CD4-positive, alpha-beta T cell treated with Interleukin-17A for 4 hours (primary cell): Measurements from ENCODE around the gene SFXN1.

Experiments
- DNase-seq: peaks from one replicate; pipeline ENCODE4 v3.0.0-alpha.2; 2020; ENCODE audit warnings: mixed read lengths

The SFXN1 gene

DNA sequence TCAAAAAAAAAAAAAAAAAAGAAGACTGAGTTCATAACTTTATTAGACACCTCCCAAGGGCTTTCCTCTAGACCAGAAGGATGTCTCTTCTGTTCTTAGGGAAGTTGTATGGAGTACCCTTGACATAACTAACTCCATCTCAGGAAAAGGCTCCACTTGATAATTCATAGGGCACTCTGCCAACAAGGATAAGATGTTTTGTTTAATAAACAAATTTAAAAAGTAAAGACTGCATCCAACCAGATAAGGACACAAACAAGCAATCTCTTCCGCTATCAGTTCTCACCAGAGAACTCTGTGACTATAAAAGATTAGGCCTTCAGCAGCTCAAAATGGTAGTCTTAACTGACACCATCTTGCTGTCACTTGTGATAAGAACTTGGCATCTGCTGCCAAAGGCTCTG is 65.8 kb downstream of the SFXN1 start:
- no peak for DNase-seq

DNA sequence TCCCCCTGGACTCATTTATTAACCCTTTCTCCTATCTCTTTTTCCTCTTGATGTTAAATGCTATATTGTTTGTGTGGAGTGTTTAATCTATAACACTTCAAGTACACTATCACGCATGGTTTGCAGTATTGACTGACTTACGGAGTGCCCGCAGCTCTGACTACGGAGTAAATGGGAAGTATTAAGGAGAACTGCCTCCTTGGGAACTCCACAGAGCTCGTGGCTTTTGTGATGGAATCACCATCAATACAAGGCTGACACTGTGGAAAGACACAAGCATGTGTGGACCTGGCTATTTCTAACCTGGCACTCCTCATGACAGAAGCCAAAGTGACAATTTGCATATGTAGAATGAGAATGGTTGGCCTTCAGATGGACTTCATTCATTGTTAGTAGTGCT is 66.2 kb downstream of the SFXN1 start:
- no peak for DNase-seq

DNA sequence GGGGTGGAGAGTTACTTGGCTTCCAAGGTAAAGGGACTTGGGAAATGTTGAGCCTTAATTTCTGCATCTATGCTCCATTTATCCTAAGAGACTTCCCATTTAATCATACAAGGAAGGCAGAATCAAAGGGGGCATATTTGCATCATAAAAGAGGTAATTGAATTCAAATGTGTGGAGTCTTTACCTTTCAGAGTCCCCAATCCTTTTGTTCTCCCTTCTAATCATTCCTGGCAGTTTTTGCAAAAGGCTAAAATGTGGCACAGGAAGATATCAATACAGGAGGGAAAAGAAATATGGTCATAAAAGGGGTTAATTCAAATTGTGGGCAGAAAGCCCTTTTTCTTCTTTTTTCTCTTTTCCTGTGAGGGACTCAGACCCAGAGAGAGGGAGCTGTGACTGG is 69.5 kb downstream of the SFXN1 start:
- no peak for DNase-seq

DNA sequence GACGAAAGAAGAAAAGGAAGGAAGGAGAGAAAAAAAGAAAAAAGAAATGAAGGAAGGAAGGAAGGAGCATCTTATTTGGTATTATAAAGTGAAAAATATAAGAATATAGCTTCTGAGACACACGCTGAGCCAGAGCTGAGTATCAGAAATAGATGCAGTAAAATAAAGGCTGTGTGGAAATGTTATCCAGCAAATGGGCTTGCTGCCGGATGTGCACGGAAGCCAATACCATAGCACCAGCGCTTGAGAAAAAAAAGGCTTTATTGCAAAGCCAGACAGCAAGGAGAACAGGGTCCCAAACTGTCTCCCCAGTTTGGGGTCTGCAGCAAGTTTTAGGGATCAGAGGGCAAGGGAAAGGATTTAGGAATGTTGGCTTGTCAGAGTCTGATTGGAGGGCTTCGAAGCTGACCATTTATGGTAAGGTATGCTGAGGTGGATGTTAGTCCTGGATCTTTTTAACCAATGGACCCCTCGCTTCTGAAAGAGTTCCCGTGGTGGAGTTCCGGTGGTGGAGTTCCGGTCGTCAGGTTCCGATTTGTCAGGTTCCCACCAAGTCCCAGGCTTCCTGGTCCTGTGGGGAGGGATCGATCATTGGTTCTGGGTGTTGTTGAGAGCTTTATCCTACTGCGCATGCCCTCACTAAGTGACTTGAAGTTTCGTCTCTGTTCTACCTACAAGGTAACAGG is 70.4 kb downstream of the SFXN1 start:
- no peak for DNase-seq

DNA sequence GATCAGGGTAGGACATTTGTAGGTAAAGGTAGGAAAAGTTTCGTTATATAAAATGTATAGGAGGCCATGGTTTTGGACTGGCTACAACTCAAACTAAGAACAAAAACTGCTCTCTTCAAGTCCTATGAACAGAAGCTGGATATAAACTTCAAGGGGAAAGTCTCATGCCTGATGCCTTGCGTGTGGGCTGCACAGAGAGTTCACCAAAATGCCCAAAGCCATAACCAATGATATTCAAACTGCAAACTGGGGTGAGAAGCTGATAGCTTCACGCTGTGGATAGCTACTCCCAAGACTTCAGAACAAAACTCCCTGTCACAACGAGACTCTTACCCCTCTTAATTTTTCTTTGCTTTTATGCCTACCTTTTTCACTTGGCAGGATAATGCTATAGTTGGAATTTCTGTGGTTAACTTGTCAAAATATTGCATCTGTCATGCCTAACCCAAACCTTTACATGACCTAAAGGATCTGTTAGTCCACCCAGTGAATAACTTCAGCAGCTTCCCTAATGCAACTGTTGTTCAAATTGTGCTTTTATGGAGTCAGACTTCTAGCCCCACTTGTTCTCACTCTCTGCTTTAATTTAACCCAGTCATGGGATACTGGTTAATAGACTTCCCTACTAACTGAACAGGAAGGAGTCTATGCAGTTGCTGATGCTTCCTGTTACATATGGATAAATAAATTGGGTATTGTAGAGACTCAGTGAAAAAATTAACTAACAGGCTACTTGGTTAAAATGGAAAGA is 71.9 kb downstream of the SFXN1 start:
- no peak for DNase-seq

DNA sequence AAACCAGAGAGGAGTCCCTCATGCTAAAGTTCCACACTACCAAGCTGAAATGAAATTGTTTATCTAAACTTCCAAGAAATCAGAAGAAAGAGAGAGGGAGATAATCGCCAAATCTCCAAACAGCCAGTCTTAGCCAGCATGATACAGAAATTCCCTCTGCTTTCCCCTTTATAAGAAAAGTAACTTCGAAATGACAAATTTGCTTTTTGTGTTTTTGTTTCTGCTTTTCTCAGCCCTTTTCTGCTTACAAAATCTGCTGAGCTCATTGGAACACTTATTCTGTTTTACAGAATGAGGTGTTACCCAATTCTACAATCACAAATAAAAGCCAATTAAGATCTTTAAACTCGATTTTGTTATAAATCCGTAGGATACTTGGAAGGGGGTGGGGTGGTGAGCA is 72.9 kb downstream of the SFXN1 start:
- DNase-seq: no peak

DNA sequence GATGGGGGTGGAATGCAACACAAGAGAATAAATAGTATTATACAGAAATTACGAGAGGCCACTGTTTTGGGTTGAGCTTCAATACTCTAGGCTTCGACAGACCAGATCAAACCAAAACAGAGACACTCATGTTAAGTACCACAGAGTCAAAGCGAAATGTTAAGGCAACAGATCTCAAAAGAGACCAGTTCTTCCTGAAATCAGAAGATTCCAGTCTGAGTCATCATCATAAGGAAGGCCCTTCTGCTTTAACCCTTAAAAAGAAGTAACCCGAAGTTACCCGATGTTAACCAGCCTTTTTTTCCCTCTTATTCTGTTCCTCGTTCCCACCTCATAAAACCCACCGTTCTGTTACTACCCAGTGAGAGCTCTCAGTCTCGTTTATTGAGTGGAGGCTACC is 75.9 kb downstream of the SFXN1 start:
- no peak for DNase-seq

- no peak for DNase-seq
These were observed 76.9 kb downstream of the SFXN1 start for GRCh38 chr5:175555168-175555785.

- no peak for DNase-seq
These were observed 78.4 kb downstream of the SFXN1 start for GRCh38 chr5:175556794-175557193.

DNA sequence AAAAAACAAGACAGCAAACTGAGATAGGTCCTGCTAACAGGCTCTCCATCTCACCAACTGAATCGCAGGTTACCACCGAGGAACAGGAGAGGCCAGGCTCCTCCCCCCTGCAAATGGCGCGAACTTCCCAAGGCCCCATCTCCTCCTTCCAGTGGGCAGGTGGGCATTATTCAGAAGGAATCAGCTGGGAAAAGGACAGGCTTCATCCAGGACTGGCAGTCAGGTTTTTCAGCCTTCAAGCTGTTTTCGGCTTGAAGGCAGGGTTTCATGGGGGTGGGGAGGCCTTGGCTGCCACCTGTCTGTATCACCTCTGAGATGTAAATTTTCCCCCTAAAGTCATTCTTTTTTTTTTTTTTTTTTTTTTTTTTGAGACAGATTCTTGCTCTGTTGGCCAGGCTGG is 79.4 kb downstream of the SFXN1 start:
- no peak for DNase-seq

- no peak for DNase-seq
These were observed 80.6 kb downstream of the SFXN1 start for GRCh38 chr5:175558801-175559480.

- no peak for DNase-seq
These were observed 81.7 kb downstream of the SFXN1 start for GRCh38 chr5:175560011-175560410.

- no peak for DNase-seq
These were observed 82.7 kb downstream of the SFXN1 start for GRCh38 chr5:175561085-175561484.

GRCh38 chr5:175564716-175565115 is 86.4 kb downstream of the SFXN1 start:
- no peak for DNase-seq

GRCh38 chr5:175566697-175567096 is 88.3 kb downstream of the SFXN1 start:
- no peak for DNase-seq

- DNase-seq: no peak
These were observed 89.6 kb downstream of the SFXN1 start for GRCh38 chr5:175567954-175568353.

DNA sequence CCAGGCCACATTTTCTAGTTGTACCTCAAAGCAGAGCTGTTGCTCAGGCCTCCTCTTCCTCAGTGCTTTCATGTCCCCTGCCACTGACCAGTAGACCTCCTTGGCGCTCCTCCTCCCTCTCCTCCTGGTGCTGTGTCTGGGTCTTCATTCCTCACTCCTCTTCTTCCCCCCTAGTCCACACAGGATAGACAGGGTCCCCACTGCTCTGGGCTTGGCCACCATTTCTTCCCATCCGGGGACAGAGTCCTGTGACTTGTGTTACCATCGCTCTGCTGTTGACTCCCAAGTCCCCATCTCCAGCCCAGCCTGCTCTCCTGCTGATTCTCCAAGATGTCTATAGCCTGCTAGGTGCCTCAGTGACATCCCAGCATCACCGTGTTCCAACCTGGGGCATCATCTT is 91.3 kb downstream of the SFXN1 start:
- no peak for DNase-seq

- DNase-seq: no peak
These were observed 94.5 kb downstream of the SFXN1 start for GRCh38 chr5:175572886-175573285.

DNA sequence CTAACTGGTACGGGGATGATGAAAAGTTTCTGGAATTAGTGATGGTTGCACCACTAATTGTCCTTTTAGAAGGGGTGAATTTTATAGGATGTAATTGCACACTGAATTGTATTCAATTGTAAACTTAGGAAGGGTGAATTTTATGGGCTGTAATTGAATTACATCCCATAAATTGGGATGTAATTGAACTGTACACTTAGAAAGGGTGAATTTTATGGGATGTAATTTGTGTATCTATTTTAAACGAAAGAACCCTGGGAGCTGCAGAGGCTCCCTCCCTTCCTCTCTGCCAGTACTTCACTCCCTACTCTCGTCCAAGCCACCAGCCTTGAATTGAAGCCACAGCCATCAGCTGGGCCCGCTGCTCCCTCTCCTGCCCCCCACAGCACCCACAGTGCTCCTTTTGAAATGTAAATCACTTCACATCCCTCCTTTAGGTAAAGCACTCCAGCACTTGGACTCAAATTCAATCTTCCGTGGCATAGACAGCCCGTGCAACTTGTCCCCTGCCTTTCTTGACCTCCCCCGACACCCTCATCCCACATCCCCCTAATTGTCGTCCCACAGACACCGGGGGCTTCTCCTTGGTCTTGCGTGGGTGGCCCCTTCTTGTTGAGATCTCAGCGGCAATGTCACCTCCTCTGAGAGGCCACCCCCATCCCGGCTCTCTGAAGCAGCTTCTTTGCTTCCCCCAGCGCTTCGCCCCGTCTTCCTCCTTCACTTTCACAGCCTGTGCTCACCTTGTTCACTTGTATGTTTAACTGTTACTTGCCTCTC is 95.3 kb downstream of the SFXN1 start:
- DNase-seq: no peak

- DNase-seq: no peak
These were observed 96.9 kb downstream of the SFXN1 start for GRCh38 chr5:175575301-175575700.

DNA sequence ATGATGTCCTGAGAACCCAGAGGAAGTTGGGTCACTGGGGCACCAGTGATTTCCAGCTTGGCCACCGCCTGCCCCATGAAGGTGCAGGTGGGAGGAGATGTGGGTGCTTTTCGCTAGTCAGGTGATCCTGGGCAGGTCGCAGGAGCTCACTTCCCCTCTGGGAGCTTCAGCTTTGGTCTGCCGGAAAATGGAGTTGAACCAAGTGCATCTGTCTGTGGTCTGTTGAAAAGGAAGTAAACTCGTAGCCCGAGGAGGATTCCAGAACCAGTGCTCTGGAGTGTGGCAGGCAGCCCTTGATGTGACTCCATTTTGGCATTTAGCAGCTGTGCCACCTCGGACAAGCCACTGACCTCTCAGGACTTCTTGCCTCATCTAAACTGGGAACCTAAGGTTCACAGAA is 97.7 kb downstream of the SFXN1 start:
- no peak for DNase-seq

GRCh38 chr5:175576591-175576990 is 98.2 kb downstream of the SFXN1 start:
- DNase-seq: no peak
